ENCODE measurements around the gene SPRR5. TPM values are rescaled to one million over a fixed set of nuclear protein-coding genes. Genes with fewer than 3 reads are reported as not detected.

The SPRR5 gene
- total and polyA plus RNA-seq, 4 donors, result not detected

GRCh38 chr1:152909206-152909605 lies 37.8 kb upstream of the SPRR5 start:
- 91% methylated on average over 3 of the region's 3 CpGs for WGBS
- H3K9me3 ChIP-seq (ENCODE audit: control insufficient read depth in 4 of 4, low read length in 3 of 4), result no peaks in the 10 kb centered on the region
- H3K4me1 ChIP-seq (ENCODE audit: control insufficient read depth in 4 of 4, insufficient read depth in 4 of 4, low read length in 3 of 4), result no peaks in the 10 kb centered on the region
- no peak overlapping the region for H3K9ac ChIP-seq (ENCODE audit: low read depth in 1 of 2, low read length in 2 of 2)
- H3K27me3 ChIP-seq (ENCODE audit: control insufficient read depth in 4 of 4, insufficient read depth in 4 of 4, low read length in 3 of 4), result no peaks in the 10 kb centered on the region
- no peak overlapping the region for H3K27ac ChIP-seq (ENCODE audit: low read depth in 1 of 2, low read length in 2 of 2)
- H3K36me3 ChIP-seq (ENCODE audit: control insufficient read depth in 4 of 4, insufficient read depth in 3 of 4, low read depth in 1 of 4, low read length in 3 of 4), result no peaks in the 10 kb centered on the region
- no peak for DNase-seq (ENCODE audit: low spot score)
- H3K4me3 ChIP-seq (ENCODE audit: low read depth in 1 of 3, low read length in 3 of 3), result no peak overlapping the region
- no peak for TF ChIP-seq GABPA (IDR thresholded peaks at IDR 0.05 in 1 of 2, conservative IDR thresholded peaks at IDR 0.05 in 1 of 2)
- TF ChIP-seq RXRA (IDR thresholded peaks at IDR 0.05), result no peak
- TF ChIP-seq YY1 (IDR thresholded peaks at IDR 0.05), result no peak
- no peak for TF ChIP-seq CTCF (IDR thresholded peaks at IDR 0.05; ENCODE audit: low read depth, low read length, missing input control)
- TF ChIP-seq NR2F2 (IDR thresholded peaks at IDR 0.05), result no peak
- TF ChIP-seq HNF4G (IDR thresholded peaks at IDR 0.05), result no peak
- no peak for TF ChIP-seq TAF1 (conservative IDR thresholded peaks at IDR 0.05)
- TF ChIP-seq JUND (IDR thresholded peaks at IDR 0.05), result no peak
- no peak for TF ChIP-seq REST (IDR thresholded peaks at IDR 0.05)
- no peak for TF ChIP-seq ATF3 (IDR thresholded peaks at IDR 0.05)
- no peak for TF ChIP-seq RAD21 (IDR thresholded peaks at IDR 0.05)
- TF ChIP-seq MAX (IDR thresholded peaks at IDR 0.05), result no peak
- TF ChIP-seq EGR1 (IDR thresholded peaks at IDR 0.05; ENCODE audit: low read depth in 2 of 2), result no peak
- no peak for TF ChIP-seq FOXA1 (IDR thresholded peaks at IDR 0.05)
- no peak for TF ChIP-seq FOXA2 (IDR thresholded peaks at IDR 0.05)
- TF ChIP-seq ZBTB33 (IDR thresholded peaks at IDR 0.05), result no peak
- no peak for TF ChIP-seq HNF4A (conservative IDR thresholded peaks at IDR 0.05)
- no peak for TF ChIP-seq SP1 (IDR thresholded peaks at IDR 0.05)

Measured in liver (tissue), 9 donors.